GM18861 (cell line): ENCODE results near the gene CDHR1.

Experiments used
- ATAC-seq: cut with Tn5 transposase; IDR thresholded peaks from one replicate; pipeline ENCODE4 v1.9.1; 2021; ENCODE audit not compliant: unreplicated experiment

CDHR1 gene

DNA sequence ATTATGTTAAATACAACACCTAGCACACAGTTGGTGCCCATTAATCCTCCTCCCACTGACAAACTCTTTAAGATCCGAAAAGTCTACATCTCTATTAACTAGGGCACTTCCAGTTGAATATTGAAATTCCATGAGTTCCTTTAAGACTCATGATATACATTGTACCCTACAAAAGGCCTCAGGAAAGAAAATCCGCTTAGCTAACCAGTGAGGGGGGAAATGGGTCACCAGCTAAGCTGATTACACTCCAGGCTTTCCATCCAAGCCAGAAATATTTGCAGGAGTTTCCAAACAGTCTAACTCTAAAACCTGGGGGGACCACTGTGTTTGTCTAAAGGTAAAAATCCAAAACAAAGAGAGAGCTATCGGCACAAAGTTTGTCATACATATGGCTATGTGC lies 32.3 kb downstream of the CDHR1 start:
- ATAC-seq, result no peak

- ATAC-seq, result no peak
These were observed 33.5 kb downstream of the CDHR1 start for GRCh38 chr10:84227810-84228209.

GRCh38 chr10:84230359-84230758 lies 36.0 kb downstream of the CDHR1 start:
- no peak for ATAC-seq

DNA sequence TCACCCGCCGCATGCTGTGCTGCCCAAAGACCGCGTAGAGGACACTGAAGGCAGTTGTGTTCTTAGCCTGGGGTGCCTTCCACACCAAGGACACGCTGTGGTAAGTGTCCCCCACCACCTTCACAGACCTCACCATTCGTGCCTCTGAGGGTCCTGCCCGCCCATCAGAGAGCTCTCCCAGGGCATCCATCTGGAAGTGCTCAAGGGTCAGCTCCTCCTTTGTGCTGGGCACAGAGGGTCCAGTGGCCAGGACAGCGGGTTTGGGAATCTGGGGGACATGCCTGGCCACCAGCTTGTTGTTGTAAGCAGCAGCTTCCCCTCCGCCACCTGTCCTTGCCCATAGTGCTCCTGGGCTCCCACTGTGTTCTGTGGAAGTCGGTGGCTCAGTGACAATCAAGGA lies 38.0 kb downstream of the CDHR1 start:
- no peak for ATAC-seq

- no peak for ATAC-seq
These were observed 39.6 kb downstream of the CDHR1 start for GRCh38 chr10:84233940-84234339.

- no peak for ATAC-seq
These were observed 40.1 kb downstream of the CDHR1 start for GRCh38 chr10:84234479-84234878.

DNA sequence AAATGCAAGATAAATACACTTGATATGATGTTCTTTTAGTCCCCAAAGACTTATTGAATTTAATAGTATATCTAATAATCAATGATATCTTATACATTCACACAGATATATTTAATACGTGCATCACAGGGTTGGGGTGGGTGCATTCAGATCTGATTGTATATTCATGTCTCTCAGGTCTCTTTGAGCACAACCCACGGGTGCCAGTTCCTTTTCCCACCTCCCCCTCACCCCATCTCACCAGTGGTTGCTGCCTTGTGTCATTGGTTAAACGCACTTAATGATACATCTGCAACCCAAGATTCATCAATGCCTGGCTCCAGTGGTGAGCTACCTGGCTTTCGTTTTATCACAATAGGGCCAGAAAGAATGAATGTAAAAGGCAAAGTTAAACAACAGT lies 40.8 kb downstream of the CDHR1 start:
- ATAC-seq, result no peak

GRCh38 chr10:84236807-84237198 lies 42.5 kb downstream of the CDHR1 start:
- ATAC-seq, result no peak

DNA sequence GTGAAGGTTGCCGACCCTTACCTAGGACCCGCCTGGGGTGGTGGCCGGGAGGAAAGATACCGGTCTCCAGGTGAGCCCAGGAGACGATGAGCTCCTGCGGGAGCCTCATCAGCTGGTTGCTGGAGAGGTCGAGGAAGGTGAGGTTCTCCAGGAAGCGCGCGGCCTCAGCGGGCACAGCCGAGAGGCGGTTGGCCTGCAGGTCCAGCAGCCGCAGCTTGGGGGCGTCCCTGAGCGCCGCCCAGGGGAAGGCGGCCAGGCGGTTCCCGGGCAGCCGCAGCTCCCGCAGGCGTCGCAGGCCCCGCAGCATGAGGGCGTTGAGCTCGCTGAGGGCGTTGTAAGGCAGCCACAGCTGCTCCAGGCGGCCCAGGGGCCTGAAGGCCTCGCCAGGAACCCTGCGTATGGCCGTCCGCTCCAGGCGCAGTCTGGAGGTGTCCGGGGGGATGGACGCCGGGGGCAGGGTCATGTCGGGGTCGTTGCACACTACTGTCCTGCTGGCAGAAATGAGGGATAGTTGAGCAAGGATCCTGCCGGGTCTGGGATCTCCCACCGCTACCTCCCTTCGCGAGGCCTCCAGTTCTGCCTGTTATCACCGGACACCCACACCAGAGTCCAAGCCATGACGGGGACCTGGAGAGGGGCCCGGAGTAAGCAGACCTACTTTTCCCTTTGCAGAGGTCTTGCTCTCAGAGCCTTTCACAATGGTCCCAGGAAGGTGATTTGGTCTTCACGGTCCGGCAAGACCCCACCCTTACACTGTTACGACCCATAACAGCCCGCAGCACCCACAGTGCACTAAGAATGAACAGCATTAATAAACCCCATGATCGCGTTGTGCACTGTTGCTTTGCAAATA lies 43.1 kb downstream of the CDHR1 start:
- no peak for ATAC-seq

DNA sequence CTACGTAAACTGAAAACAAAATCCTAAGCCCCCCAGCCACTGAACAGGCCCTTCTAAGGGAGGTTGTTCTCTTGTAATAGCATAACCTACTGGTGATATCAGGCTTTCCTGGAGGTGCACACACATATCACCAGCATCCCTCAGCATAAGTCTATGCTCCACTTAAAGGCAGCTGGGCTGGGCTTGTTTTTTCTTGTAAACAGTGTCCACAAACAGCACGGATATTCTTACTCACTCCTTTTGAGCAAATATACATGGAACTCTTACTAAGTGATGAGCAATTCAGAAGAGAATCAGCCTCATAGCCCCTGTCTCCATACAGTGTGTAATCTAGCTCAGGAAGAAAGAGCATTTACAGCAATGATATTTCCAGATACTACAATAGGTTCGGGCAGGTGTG lies 44.6 kb downstream of the CDHR1 start:
- ATAC-seq, result no peak

DNA sequence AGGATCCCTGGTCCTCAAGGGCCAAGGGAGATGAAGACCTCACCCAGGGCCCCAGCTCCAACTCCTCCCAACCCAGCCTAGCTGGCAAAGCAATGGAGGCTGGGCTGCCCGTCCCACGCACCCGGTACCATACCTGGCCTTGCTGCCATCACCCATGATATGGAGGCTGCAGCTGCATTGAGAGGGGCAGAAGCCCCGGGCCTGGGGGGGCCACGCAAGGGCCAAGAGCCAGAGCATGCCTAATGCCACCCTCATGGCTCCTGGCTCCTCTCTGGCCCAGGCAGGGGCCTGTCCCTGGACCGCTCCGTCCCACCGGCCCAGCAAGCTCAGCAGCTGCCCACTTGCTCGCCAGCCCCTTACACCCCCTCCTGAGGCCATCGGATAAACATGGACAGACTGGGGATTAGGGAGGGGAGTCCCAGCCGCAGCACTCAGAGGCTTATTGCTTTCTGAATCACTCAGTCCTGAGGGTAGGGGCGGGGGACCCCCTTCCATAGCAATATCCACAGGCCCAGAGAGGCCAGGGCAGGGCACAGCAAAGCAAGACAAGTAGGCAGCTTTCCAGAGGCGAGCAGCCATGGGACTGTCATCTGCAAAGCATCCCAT lies 47.0 kb downstream of the CDHR1 start, which contains the start of gene LRIT1:
Gene LRIT1 (minus strand): TSS at position 362 of the 606 bp plus-strand sequence. CDS start 107 bp downstream, at position 255.
- ATAC-seq, result no peak

DNA sequence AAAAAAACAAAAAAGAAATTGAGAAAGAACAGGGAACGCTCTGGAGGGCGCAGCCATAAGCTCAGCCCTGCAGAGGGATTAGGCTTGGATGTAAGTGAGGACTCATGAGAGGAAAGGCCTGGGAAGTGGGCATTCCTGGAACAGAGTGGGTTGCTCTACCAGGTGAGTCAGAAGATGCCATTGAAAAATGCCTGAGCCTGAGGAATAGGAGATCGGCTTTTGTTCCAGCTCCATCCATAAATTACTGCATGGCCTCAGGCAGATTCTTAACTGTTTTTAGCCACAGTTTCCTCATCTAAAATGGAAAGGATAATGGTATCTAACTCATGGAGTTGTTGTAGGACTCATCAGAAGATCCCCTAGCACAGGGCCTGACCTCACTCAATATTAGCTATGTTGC lies 49.4 kb downstream of the CDHR1 start:
- no peak for ATAC-seq

GRCh38 chr10:84244651-84245270 lies 50.4 kb downstream of the CDHR1 start, which contains the start of gene RGR:
Gene RGR, plus strand, starts transcription at chr10:84245053. Its CDS starts 38 bp downstream, at chr10:84245091.
- no peak for ATAC-seq

- ATAC-seq, result no peak
These were observed 53.2 kb downstream of the CDHR1 start for GRCh38 chr10:84247496-84247895.

DNA sequence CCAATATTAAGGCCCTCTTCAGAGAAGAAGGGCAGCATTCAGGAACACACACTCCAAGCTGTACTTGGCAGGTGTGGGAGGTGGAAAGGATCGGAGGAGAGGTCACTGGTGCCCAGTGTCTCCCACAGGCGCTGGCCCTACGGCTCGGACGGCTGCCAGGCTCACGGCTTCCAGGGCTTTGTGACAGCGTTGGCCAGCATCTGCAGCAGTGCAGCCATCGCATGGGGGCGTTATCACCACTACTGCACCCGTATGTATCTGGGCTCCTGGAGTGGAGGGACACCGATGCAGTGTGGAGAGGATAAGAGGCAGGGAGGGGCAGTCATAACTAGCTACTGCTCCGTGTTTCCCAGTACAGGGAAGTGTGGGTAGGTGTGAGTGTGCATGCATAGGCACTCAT lies 54.5 kb downstream of the CDHR1 start:
- no peak for ATAC-seq

- no peak for ATAC-seq
These were observed 60.5 kb downstream of the CDHR1 start for GRCh38 chr10:84254552-84255478.

GRCh38 chr10:84256510-84257342 lies 62.4 kb downstream of the CDHR1 start:
- no peak for ATAC-seq

DNA sequence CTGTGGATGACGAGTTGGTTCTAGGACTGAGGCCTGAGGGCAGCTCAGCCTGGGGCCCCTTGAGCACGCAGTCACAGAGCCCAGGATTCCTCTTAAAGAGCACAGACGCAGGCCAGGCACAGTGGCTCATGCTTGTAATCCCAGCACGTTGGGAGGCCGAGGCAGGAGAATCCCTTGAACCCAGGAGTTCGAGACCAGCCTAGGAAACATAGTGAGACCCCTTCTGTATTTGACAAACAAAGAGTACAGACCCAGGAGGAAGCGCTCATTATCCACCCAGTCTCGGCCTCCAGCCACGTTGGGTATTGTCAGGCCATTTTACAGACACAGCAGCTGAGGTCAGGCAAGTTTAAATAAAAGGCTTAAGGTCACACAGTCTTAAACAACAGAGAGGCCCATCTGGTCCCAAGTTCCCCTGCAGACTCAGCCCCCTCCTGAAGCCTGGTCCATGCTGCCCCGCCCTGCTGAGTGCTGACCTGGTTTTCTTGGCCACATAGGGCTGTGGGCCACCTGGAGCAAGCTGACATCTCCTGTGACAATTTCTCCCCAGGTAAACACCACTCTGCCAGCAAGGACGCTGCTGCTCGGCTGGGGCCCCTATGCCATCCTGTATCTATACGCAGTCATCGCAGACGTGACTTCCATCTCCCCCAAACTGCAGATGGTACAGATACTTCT lies 63.1 kb downstream of the CDHR1 start:
- no peak for ATAC-seq

DNA sequence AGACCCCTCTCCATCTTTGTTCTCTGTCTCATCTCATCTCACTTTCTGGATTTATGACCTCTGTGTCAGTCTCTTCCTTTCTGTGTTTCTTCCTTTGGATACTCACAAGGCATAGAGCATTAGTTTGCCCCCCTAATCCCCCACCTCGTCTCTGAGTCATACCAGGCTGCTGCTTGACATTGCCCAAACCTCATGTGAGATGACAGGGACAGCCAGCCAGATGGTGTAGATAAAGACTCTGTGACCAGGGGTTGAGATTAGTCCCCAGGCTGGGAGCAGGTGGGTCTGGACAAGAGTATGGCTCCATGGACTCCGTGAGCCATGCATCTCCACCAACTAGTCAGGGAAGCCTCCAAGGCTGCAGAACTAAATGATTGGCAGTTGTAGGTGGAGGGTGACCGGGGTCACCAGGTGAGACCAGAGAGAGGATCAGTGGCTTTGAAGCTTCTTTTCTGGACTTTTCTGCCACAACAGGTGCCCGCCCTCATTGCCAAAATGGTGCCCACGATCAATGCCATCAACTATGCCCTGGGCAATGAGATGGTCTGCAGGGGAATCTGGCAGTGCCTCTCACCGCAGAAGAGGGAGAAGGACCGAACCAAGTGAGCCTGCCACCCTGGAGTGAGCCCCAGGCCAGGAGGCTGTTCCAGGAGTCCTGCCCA lies 63.8 kb downstream of the CDHR1 start:
- no peak for ATAC-seq
